Heart left ventricle (tissue), 16 donors: ENCODE measurements around the gene DSCAM. TPM values are rescaled to one million over a fixed set of nuclear protein-coding genes. Genes with fewer than 3 reads are reported as not detected.

Experiments used
- ATAC-seq, 4 donors: fragments of 200-7000 bp; cut with Tn5 transposase; one replicate each; pipeline ENCODE4 v1.9.1; 2020 to 2022; ENCODE audit warnings: moderate library complexity in 4 of 4, mild to moderate bottlenecking in 3 of 4, moderate number of reproducible peaks in 1 of 4
- DNase-seq, 5 donors: peaks; one replicate each; pipeline ENCODE4 v3.0.0-alpha.2; 2020
- H3K27ac ChIP-seq, 12 donors: fragments of 200-600 bp; sonication (generic) in 4 of 12; one replicate each; pipeline versions ENCODE4 v1.5.0 to v1.8.0; 2016 to 2022; ENCODE audit warnings: mild to moderate bottlenecking in 2 of 12
- H3K27me3 ChIP-seq, 9 donors: fragments of 200-600 bp; sonication (generic) in 2 of 9; one replicate each; pipeline versions ENCODE4 v1.5.1 to v1.8.0; 2016 to 2022; ENCODE audit warnings: mild to moderate bottlenecking in 3 of 9
- H3K36me3 ChIP-seq, 9 donors: fragments of 200-600 bp; sonication (generic) in 2 of 9; one replicate each; pipeline versions ENCODE4 v1.5.0 to v1.8.0; 2018 to 2022; ENCODE audit warnings: mild to moderate bottlenecking in 2 of 9
- H3K4me1 ChIP-seq, 12 donors: fragments of 200-600 bp; sonication (generic) in 4 of 12; one replicate each; pipeline versions ENCODE4 v1.5.0 to v1.8.0; 2016 to 2022; ENCODE audit warnings: mild to moderate bottlenecking in 3 of 12
- H3K4me3 ChIP-seq, 12 donors: fragments of 200-600 bp; sonication (generic) in 4 of 12; one replicate each; pipeline versions ENCODE4 v1.5.0 to v1.8.0; 2017 to 2022; ENCODE audit warnings: mild to moderate bottlenecking in 9 of 12, moderate library complexity in 4 of 12
- H3K9me3 ChIP-seq, 12 donors: fragments of 200-600 bp; sonication (generic) in 4 of 12; one replicate each; pipeline versions ENCODE4 v1.5.0 to v1.8.0; 2016 to 2022; ENCODE audit warnings: mild to moderate bottlenecking in 1 of 12
- CTCF ChIP-seq, 12 donors: fragments of 200-600 bp; sonication (generic) in 4 of 12; IDR thresholded peaks; one replicate each; pipeline versions ENCODE4 v1.5.0 to v1.8.0; 2018 to 2022; ENCODE audit warnings: antibody characterized with exemption in 12 of 12, mild to moderate bottlenecking in 5 of 12
- POLR2A ChIP-seq, 2 donors: fragments of 450-650 bp; IDR thresholded peaks; one replicate each; pipeline ENCODE4 v1.6.1; 2017; ENCODE audit warnings: antibody characterized with exemption in 2 of 2, mild to moderate bottlenecking in 2 of 2, moderate library complexity in 2 of 2
- WGBS, 4 donors: extraction: QIAGEN DNeasy Blood & Tissue Kit in 2 of 4; methylation state at CpG; one replicate each; pipeline versions ENCODE4 v1.1.5 to v1.1.7; 2013 to 2018; 5-methylcytosine and 5-hydroxymethylcytosine counted together
- intact Hi-C, 10 donors: fragments of 100-400 bp; cut with DNase I; formaldehyde crosslinking; loops; one replicate each; pipeline versions ENCODE4 v1.11.1 to v1.14.2; 2022
- polyA plus RNA-seq, 2 donors: library from polyadenylated mRNA; stranded (reverse); fragments of 200-250 nt; gene quantifications; one replicate each; pipeline ENCODE4 v1.2.3, GENCODE V29; 2013
- total RNA-seq, 9 donors: library from RNA; depleted of rRNA in 2 of 9; stranded (reverse); fragments of >200 nt in 2 of 9; fragmentation: NEBNext Ultra II Directional in 3 of 9; extraction: Animal tissue kit (Norgen Biotek cat#: 25700) in 3 of 9; gene quantifications; one replicate each; pipeline versions ENCODE4 v1.1.0 to v1.2.4, GENCODE V29; 2016 to 2023
- donor health status: ischemic (EF 13 %, LVEDD 7.1; RV severe dilation, severe dysfunction).
- donor health status: healthy with polysubstance abuse.
- donor health status: DM: no; HTN: yes; CAD: no.
- donor health status: DM: no; HTN: no; CAD: no.
- donor health status: ischemic (EF 25% LVEDD 6.9; RV normal size, moderate dysfunction).
- donor health status: ischemic (EF 25% LVEDD 5.7; RV mildly dilated, moderate dysfunction).
- donor health status: healthy.
- donor health status: DM: yes; HTN: yes; CAD: no.
- donor health status: ischemic (EF 35%, LVEDD 5.7; RV mildly dilated, moderate dysfunction).
- donor health status: nonischemic (EF 11% LVEDD 7.7; RV severe dilation, severe dysfunction).
- donor health status: DM: yes; HTN: yes; CAD: no.
- donor health status: PGD.
- donor health status: ischemic (EF 29% LVEDD 5.4; RV normal size, mild dysfunction).
- donor health status: nonischemic (EF 23%, LVEDD 6.1; RV moderate dilation, normal function).

The DSCAM gene
- total and polyA plus RNA-seq, 11 donors: 0.03 TPM; not detected in 10

GRCh38 chr21:40605094-40605493, 241.9 kb downstream of the DSCAM start:
- ATAC-seq: no peak
- Histone ChIP-seq H3K9me3 (peaks cover 0 to 19% (median under 1%) of the 10 kb centered on the region in 12 donors), H3K27ac (no peak overlapping the region), H3K27me3 (no peaks in the 10 kb centered on the region), H3K4me1 (no peaks in the 10 kb centered on the region), H3K4me3 (no peak overlapping the region), H3K36me3 (no peaks in the 10 kb centered on the region)
- DNase-seq: no peak
- no peak for TF ChIP-seq CTCF (IDR thresholded peaks at IDR 0.05)
- TF ChIP-seq POLR2A (IDR thresholded peaks at IDR 0.05): no peak
- intact Hi-C loops: no loop called here
- 95 to 98% (median 97%) methylated on average over 4 of the region's 4 CpGs for WGBS, 4 donors

- Histone ChIP-seq H3K27me3 (no peaks in the 10 kb centered on the region), H3K4me3 (no peak overlapping the region), H3K36me3 (no peaks in the 10 kb centered on the region), H3K4me1 (no peaks in the 10 kb centered on the region), H3K9me3 (peaks cover 0 to 26% (median under 1%) of the 10 kb centered on the region in 12 donors), H3K27ac (no peak overlapping the region)
- ATAC-seq (no peak), DNase-seq (no peak)
- intact Hi-C loops: loop anchor here in 1 of 10 donors (5.0 kb wide), 1 partner anchor 51 kb away; no protein-coding TSS in a partner anchor
- TF ChIP-seq CTCF (IDR thresholded peaks at IDR 0.05): no peak
- no peak for TF ChIP-seq POLR2A (IDR thresholded peaks at IDR 0.05)
- 67 to 82% (median 74%) methylated on average over 1 of the region's 1 CpG for WGBS, 4 donors
Measured at GRCh38 chr21:40603774-40604173, 243.2 kb downstream of the DSCAM start.

DNA sequence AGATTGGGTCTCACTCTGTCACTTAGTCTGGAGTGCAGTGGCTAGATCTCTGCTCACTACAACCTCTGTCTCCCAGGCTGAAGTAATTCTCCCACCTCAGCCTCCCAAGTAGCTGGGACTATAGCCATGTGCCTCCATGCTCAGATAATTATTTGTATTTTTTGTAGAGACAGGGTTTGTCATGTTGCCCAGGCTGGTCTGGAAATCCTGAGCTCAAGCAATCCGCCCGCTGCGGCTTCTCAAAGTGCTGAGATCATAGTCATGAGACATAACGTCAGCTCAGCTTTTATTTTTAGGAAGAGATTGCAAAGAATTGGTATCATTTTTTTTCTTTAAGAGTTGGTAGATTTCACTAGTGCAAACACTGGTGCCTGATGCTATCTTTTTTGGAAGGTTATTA, 244.9 kb downstream of the DSCAM start:
- peak in 1 of 4 donors; percentile 13 for ATAC-seq
- peak in 2 of 5 donors; percentile 17 to 58 for DNase-seq
- H3K9me3 ChIP-seq: peaks cover 0 to 27% (median under 1%) of the 10 kb centered on the region in 12 donors
- H3K27ac ChIP-seq: no peak overlapping the region
- no peak overlapping the region for H3K4me3 ChIP-seq
- intact Hi-C loops: loop anchor here in 1 of 10 donors (5.0 kb wide), 1 partner anchor 50 kb away; no protein-coding TSS in a partner anchor
- whole genome bisulfite sequencing, 4 donors: 75 to 83% (median 80%) methylated on average over 4 of the region's 4 CpGs
- no peaks in the 10 kb centered on the region for H3K36me3 ChIP-seq
- no peaks in the 10 kb centered on the region for H3K4me1 ChIP-seq
- no peak for TF ChIP-seq POLR2A (IDR thresholded peaks at IDR 0.05)
- TF ChIP-seq CTCF (IDR thresholded peaks at IDR 0.05): no peak
- no peaks in the 10 kb centered on the region for H3K27me3 ChIP-seq

DNA sequence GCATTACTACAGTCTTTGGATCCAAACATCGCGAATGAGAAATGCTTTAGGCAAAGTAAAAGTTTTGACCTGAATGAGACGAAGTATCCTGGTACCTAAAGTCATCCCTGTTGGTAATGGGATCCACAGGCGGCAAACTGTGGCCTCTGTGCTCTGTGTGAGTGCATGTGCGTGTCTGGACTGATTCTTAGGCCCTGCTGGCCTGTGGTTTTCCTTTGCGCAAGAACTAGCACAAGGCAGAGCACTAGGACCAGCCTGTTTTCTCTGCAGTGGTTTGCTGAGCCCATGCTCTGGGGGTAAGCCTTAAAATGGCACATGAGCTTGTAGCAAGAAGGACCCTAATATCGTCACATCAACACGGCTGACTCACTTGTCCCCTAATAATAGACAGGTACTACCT, 251.2 kb downstream of the DSCAM start:
- H3K27ac ChIP-seq: no peak overlapping the region
- 91 to 94% (median 93%) methylated on average over 8 of the region's 8 CpGs for WGBS, 4 donors
- H3K27me3 ChIP-seq: no peaks in the 10 kb centered on the region
- intact Hi-C loops: no loop called here
- no peaks in the 10 kb centered on the region for H3K36me3 ChIP-seq
- peaks cover 0 to 15% (median 0%) of the 10 kb centered on the region in 12 donors for H3K9me3 ChIP-seq
- H3K4me1 ChIP-seq: no peaks in the 10 kb centered on the region
- no peak for TF ChIP-seq POLR2A (IDR thresholded peaks at IDR 0.05)
- no peak for TF ChIP-seq CTCF (IDR thresholded peaks at IDR 0.05)
- ATAC-seq: no peak
- DNase-seq: no peak
- no peak overlapping the region for H3K4me3 ChIP-seq
